K562 (cell line): Measurements from ENCODE around the gene NELFE. TPM values are rescaled to one million over a fixed set of nuclear protein-coding genes. Genes with fewer than 3 reads are reported as not detected.
A peak's percentile ranks its signal among the peaks of the same experiment; 100 is the strongest.

Experiments
- COPS2 ChIP-seq: fragments of 450-650 bp; conservative IDR thresholded peaks from 2 replicates; pipeline ENCODE4 v1.6.1; 2016; ENCODE audit warnings: mild to moderate bottlenecking, moderate library complexity
- JUN ChIP-seq, 2 experiments: sonication (generic) in 1 of 2; formaldehyde crosslinking in 1 of 2; IDR thresholded peaks; 2 replicates each; pipeline versions ENCODE4 v1.6.1 to v1.8.0; 2012 to 2022; ENCODE audit warnings: borderline replicate concordance in 2 of 2, mild to moderate bottlenecking in 2 of 2, improper control_type of control experiment in 1 of 2, low read depth in 1 of 2, low read length in 1 of 2, missing genetic modification reagents in 1 of 2
- LARP7 ChIP-seq: fragments of 450-650 bp; IDR thresholded peaks from 2 replicates; pipeline ENCODE4 v1.6.1; 2016
- MCM3 ChIP-seq: fragments of 450-650 bp; IDR thresholded peaks from 2 replicates; pipeline ENCODE4 v1.6.1; 2016
- NCOA2 ChIP-seq, 2 experiments: fragments of 450-650 bp; IDR thresholded peaks; 2 replicates each; pipeline ENCODE4 v1.6.1; 2018; ENCODE audit warnings: mild to moderate bottlenecking in 2 of 2, moderate library complexity in 1 of 2; ENCODE audit not compliant: partially characterized antibody in 2 of 2
- NFE2 ChIP-seq: IDR thresholded peaks from 2 replicates; pipeline ENCODE4 v1.6.1; 2014; ENCODE audit warnings: antibody characterized with exemption, low read depth
- NFE2L1 ChIP-seq: fragments of 450-650 bp; IDR thresholded peaks from 2 replicates; pipeline ENCODE4 v1.6.1; 2016; ENCODE audit warnings: missing genetic modification characterization, low read depth, mild to moderate bottlenecking, missing compliant biosample characterization, moderate library complexity, borderline replicate concordance
- PHF21A ChIP-seq: fragments of 450-650 bp; IDR thresholded peaks from 2 replicates; pipeline ENCODE4 v1.6.1; 2017; ENCODE audit warnings: low read depth, borderline replicate concordance
- POLR2A ChIP-seq: fragments of 450-650 bp; conservative IDR thresholded peaks from 2 replicates; pipeline ENCODE4 v1.6.1; 2016
- PTTG1 ChIP-seq: fragments of 450-650 bp; IDR thresholded peaks from 2 replicates; pipeline ENCODE4 v1.6.1; 2016; ENCODE audit warnings: low read depth, mild to moderate bottlenecking, missing genetic modification characterization, missing compliant biosample characterization
- SMAD3 ChIP-seq: fragments of 450-650 bp; formaldehyde crosslinking; conservative IDR thresholded peaks from 2 replicates; pipeline ENCODE4 v1.4.0; 2020; ENCODE audit warnings: mild to moderate bottlenecking
- TRIM24 ChIP-seq, 2 experiments: fragments of 450-650 bp; IDR thresholded peaks; 2 replicates each; pipeline ENCODE4 v1.6.1; 2016
- ZBTB7A ChIP-seq: IDR thresholded peaks from 2 replicates; pipeline ENCODE4 v1.6.1; 2011; ENCODE audit warnings: low read depth, mild to moderate bottlenecking, low read length, moderate library complexity, borderline replicate concordance; ENCODE audit not compliant: control insufficient read depth
- ZNF384 ChIP-seq: IDR thresholded peaks from 2 replicates; pipeline ENCODE4 v1.6.1; 2012; ENCODE audit warnings: low read depth, low read length, improper control_type of control experiment
- ZNF79 ChIP-seq: fragments of 250-450 bp; sonication (Bioruptor Pico); IDR thresholded peaks from 2 replicates; pipeline ENCODE4 v1.4.0; 2020; ENCODE audit warnings: low read depth, mild to moderate bottlenecking, moderate library complexity
- polyA plus RNA-seq, 8 experiments: library from polyadenylated mRNA; depleted of rRNA in 4 of 8; stranded (reverse) in 5 of 8; unstranded in 3 of 8; fragments of >200 nt; fragmentation: Nextera tagmentation in 2 of 8; fragmentation: Illumina TruSeq in 1 of 8; extraction: Ambion mirVana in 2 of 8; extraction: Trizol in 1 of 8; gene quantifications; 2 replicates each; pipeline versions ENCODE4 v1.2.1 to v1.2.3, GENCODE V29; 2011 to 2014; ENCODE audit warnings: inconsistent platforms in 1 of 8, missing spikeins in 1 of 8
- total RNA-seq, 7 experiments: library from RNA; depleted of rRNA in 6 of 7; stranded (reverse); fragments of >200 nt in 6 of 7; fragmentation: Illumina TruSeq in 2 of 7; extraction: Trizol in 2 of 7; gene quantifications; 2 replicates each; pipeline versions ENCODE4 v1.2.1 to v1.2.3, GENCODE V29; 2011 to 2021; ENCODE audit warnings: low replicate concordance in 1 of 7
- TF ChIP-seq, protein P1 (sequence below), 2 experiments: fragments of 450-650 bp in 1 of 2; sonication (generic) in 1 of 2; formaldehyde crosslinking in 1 of 2; IDR thresholded peaks in 1 of 2; conservative IDR thresholded peaks in 1 of 2; 2 replicates each; pipeline versions ENCODE4 v1.6.1 to v1.8.1; 2016 to 2023; ENCODE audit warnings: mild to moderate bottlenecking in 2 of 2, moderate library complexity in 2 of 2, inconsistent platforms in 1 of 2, missing genetic modification reagents in 1 of 2
- TF ChIP-seq, protein P2 (sequence below): sonication (generic); formaldehyde crosslinking; IDR thresholded peaks from 2 replicates; pipeline ENCODE4 v1.9.0; 2022; ENCODE audit warnings: mild to moderate bottlenecking, missing genetic modification reagents
- TF ChIP-seq, protein P3 (sequence below), 3 experiments: fragments of 200-800 bp in 1 of 3; sonication (Bioruptor generic) in 1 of 3; sonication (generic) in 1 of 3; formaldehyde crosslinking in 1 of 3; IDR thresholded peaks; 2 replicates each; pipeline versions ENCODE4 v1.6.1 to v1.8.0; 2016 to 2022; ENCODE audit warnings: mild to moderate bottlenecking in 2 of 3, missing compliant biosample characterization in 2 of 3, missing genetic modification characterization in 2 of 3, missing genetic modification reagents in 1 of 3
- TF ChIP-seq, protein P4 (sequence below): fragments of 200-800 bp; sonication (Bioruptor generic); IDR thresholded peaks from 2 replicates; pipeline ENCODE4 v1.6.1; 2017; ENCODE audit warnings: missing genetic modification characterization, missing compliant biosample characterization
- TF ChIP-seq, protein P5 (sequence below): fragments of 250-450 bp; sonication (Bioruptor Pico); IDR thresholded peaks from 2 replicates; pipeline ENCODE4 v1.5.1; 2021; ENCODE audit warnings: mild to moderate bottlenecking
- TF ChIP-seq, protein P6 (sequence below): fragments of 450-650 bp; IDR thresholded peaks from 2 replicates; pipeline ENCODE4 v1.6.1; 2017; ENCODE audit warnings: mild to moderate bottlenecking, moderate library complexity

NELFE gene
- total and polyA plus RNA-seq, 9 of the 15 experiments (the other 6 are each of a cell fraction or from before 2014, with no cell fraction given), result 15.2 to 157 (median 91.5) TPM

DNA sequence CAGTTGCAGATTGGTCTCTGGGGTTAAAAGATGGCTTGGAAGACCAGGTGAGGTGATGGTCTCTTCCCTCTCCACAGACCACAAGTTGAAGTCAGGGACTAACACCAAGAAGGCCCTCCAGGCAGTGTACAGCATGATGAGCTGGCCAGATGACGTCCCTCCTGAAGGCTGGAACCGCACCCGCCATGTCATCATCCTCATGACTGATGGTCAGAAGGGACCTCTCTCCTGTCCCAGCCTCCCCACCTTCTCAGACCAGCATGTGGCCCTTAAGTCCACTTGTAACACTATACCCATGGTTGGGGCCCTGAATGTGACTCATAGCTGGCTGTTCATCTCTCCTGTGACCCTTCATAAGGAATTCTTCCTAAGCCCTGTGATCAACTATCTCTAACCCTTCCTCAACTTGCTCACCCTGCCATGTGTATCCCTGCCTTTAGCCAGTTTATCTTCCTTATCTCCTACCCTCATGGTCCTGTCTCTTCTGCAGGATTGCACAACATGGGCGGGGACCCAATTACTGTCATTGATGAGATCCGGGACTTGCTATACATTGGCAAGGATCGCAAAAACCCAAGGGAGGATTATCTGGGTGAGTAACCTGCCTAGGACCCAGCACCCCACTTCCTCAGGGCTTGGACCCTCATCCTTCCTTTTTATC, 9.9 kb downstream of the NELFE start (continued):
- TF ChIP-seq, protein P1, sequence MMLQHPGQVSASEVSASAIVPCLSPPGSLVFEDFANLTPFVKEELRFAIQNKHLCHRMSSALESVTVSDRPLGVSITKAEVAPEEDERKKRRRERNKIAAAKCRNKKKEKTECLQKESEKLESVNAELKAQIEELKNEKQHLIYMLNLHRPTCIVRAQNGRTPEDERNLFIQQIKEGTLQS (IDR thresholded peaks at IDR 0.05), result peak; percentile 97
- TF ChIP-seq, protein P1 (CRISPR knock-in tag; conservative IDR thresholded peaks at IDR 0.05), result no peak
- TF ChIP-seq ZNF384 (no peak), MCM3 (no peak), NFE2 (0 out of 2 replicates have a peak, but pooled peaks have one; percentile 45), POLR2A (no peak), NCOA2 (IDR thresholded peaks at IDR 0.05; ENCODE audit: partially characterized antibody in 2 of 2) (no peak), SMAD3 (CRISPR knock-in tag) (0 out of 2 replicates have a peak, but pooled peaks have one; percentile 47), PHF21A (no peak), JUN (IDR thresholded peaks at IDR 0.05; ENCODE audit: borderline replicate concordance, low read depth, low read length) (peak; percentile 97), JUN (CRISPR knock-in tag; IDR thresholded peaks at IDR 0.05; ENCODE audit: borderline replicate concordance) (no peak), ZNF79 (CRISPR knock-in tag) (no peak), COPS2 (no peak), NFE2L1 (tag) (no peak), LARP7 (no peak), PTTG1 (no peak), TRIM24 (IDR thresholded peaks at IDR 0.05) (peak; percentile 72 to 86; a peak in 3 of 4 replicates), ZBTB7A (peak; percentile 29; the same call in 1 of the 2 replicates)
- TF ChIP-seq, protein P2, sequence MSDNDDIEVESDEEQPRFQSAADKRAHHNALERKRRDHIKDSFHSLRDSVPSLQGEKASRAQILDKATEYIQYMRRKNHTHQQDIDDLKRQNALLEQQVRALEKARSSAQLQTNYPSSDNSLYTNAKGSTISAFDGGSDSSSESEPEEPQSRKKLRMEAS, result peak; percentile 82
- TF ChIP-seq, protein P3, sequence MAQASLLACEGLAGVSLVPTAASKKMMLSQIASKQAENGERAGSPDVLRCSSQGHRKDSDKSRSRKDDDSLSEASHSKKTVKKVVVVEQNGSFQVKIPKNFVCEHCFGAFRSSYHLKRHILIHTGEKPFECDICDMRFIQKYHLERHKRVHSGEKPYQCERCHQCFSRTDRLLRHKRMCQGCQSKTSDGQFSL (CRISPR knock-in tag; IDR thresholded peaks at IDR 0.05), result no peak
- TF ChIP-seq, protein P3 (tag; IDR thresholded peaks at IDR 0.05), result no peak
- TF ChIP-seq, protein P4, sequence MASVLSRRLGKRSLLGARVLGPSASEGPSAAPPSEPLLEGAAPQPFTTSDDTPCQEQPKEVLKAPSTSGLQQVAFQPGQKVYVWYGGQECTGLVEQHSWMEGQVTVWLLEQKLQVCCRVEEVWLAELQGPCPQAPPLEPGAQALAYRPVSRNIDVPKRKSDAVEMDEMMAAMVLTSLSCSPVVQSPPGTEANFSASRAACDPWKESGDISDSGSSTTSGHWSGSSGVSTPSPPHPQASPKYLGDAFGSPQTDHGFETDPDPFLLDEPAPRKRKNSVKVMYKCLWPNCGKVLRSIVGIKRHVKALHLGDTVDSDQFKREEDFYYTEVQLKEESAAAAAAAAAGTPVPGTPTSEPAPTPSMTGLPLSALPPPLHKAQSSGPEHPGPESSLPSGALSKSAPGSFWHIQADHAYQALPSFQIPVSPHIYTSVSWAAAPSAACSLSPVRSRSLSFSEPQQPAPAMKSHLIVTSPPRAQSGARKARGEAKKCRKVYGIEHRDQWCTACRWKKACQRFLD (CRISPR knock-in tag), result peak; percentile 74; the same call in 1 of the 2 replicates
- TF ChIP-seq, protein P5, sequence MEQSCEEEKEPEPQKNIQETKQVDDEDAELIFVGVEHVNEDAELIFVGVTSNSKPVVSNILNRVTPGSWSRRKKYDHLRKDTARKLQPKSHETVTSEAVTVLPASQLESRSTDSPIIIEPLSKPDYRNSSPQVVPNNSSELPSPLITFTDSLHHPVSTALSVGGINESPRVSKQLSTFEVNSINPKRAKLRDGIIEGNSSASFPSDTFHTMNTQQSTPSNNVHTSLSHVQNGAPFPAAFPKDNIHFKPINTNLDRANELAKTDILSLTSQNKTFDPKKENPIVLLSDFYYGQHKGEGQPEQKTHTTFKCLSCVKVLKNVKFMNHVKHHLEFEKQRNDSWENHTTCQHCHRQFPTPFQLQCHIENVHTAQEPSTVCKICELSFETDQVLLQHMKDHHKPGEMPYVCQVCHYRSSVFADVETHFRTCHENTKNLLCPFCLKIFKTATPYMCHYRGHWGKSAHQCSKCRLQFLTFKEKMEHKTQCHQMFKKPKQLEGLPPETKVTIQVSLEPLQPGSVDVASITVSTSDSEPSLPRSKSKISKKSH (CRISPR knock-in tag), result no peak
- TF ChIP-seq, protein P6, sequence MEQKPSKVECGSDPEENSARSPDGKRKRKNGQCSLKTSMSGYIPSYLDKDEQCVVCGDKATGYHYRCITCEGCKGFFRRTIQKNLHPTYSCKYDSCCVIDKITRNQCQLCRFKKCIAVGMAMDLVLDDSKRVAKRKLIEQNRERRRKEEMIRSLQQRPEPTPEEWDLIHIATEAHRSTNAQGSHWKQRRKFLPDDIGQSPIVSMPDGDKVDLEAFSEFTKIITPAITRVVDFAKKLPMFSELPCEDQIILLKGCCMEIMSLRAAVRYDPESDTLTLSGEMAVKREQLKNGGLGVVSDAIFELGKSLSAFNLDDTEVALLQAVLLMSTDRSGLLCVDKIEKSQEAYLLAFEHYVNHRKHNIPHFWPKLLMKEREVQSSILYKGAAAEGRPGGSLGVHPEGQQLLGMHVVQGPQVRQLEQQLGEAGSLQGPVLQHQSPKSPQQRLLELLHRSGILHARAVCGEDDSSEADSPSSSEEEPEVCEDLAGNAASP, result no peak
